GM19468 (cell line): ENCODE data around the gene WFS1.
A peak's percentile ranks its signal among the peaks of the same experiment; 100 is the strongest.

Experiments
- ATAC-seq: cut with Tn5 transposase; IDR thresholded peaks from one replicate; pipeline ENCODE4 v1.9.1; 2021; ENCODE audit warnings: mild to moderate bottlenecking, moderate library complexity, moderate number of reproducible peaks; ENCODE audit not compliant: unreplicated experiment; ENCODE audit errors: extremely low read depth

The WFS1 gene

GRCh38 chr4:6269616-6270511, at the start of gene WFS1:
Gene WFS1, plus strand, starts transcription at chr4:6269850. Its CDS starts 7,606 bp downstream, at chr4:6277456.
- peak; percentile 100 for ATAC-seq

- ATAC-seq = no peak
Measured at GRCh38 chr4:6221301-6221850, 48.3 kb upstream of the WFS1 start.

- no peak for ATAC-seq
Measured at GRCh38 chr4:6221851-6222760, 47.5 kb upstream of the WFS1 start.

GRCh38 chr4:6222761-6223292, 46.8 kb upstream of the WFS1 start:
- ATAC-seq = no peak

GRCh38 chr4:6224735-6225134, 44.9 kb upstream of the WFS1 start:
- no peak for ATAC-seq

GRCh38 chr4:6225469-6225868, 44.2 kb upstream of the WFS1 start:
- no peak for ATAC-seq

- ATAC-seq = no peak
Measured at GRCh38 chr4:6226506-6226905, 43.1 kb upstream of the WFS1 start.

GRCh38 chr4:6227412-6228157, 42.1 kb upstream of the WFS1 start:
- no peak for ATAC-seq

GRCh38 chr4:6228158-6229067, 41.2 kb upstream of the WFS1 start:
- ATAC-seq = no peak

- no peak for ATAC-seq
Measured at GRCh38 chr4:6229095-6229494, 40.6 kb upstream of the WFS1 start.

- no peak for ATAC-seq
Measured at GRCh38 chr4:6229671-6230501, 39.8 kb upstream of the WFS1 start.

- no peak for ATAC-seq
Measured at GRCh38 chr4:6230502-6230785, 39.2 kb upstream of the WFS1 start.

- no peak for ATAC-seq
Measured at GRCh38 chr4:6230827-6231662, 38.6 kb upstream of the WFS1 start.

GRCh38 chr4:6231663-6232165, 37.9 kb upstream of the WFS1 start:
- no peak for ATAC-seq

GRCh38 chr4:6232836-6233785, 36.5 kb upstream of the WFS1 start:
- no peak for ATAC-seq

- ATAC-seq = no peak
Measured at GRCh38 chr4:6233929-6234328, 35.7 kb upstream of the WFS1 start.
